Esophagus muscularis mucosa (tissue), 4 donors: ENCODE results near the gene SEC16A.

ENCODE experiments used
- CTCF ChIP-seq, 3 experiments: fragments of 200-600 bp in 2 of 3; fragments of 450-650 bp in 1 of 3; sonication (generic) in 2 of 3; IDR thresholded peaks; one replicate each; pipeline ENCODE4 v1.5.1; 2017 to 2019; ENCODE audit warnings: antibody characterized with exemption in 3 of 3, mild to moderate bottlenecking in 2 of 3, moderate library complexity in 1 of 3
- EP300 ChIP-seq: sonication (generic); formaldehyde crosslinking; IDR thresholded peaks from one replicate; pipeline ENCODE4 v1.6.1; 2017; ENCODE audit warnings: antibody characterized with exemption
- POLR2A ChIP-seq: fragments of 450-650 bp; IDR thresholded peaks from one replicate; pipeline ENCODE4 v1.6.1; 2017; ENCODE audit warnings: antibody characterized with exemption, moderate library complexity, mild to moderate bottlenecking, low read depth
- POLR2AphosphoS5 ChIP-seq, 2 donors: sonication (generic); formaldehyde crosslinking; IDR thresholded peaks; one replicate each; pipeline ENCODE4 v1.6.1; 2017; ENCODE audit warnings: antibody characterized with exemption in 2 of 2

- TF ChIP-seq POLR2A (no peak), CTCF (IDR thresholded peaks at IDR 0.05) (peak; percentile 98 to 99 (median 98)), POLR2AphosphoS5 (IDR thresholded peaks at IDR 0.05) (peak; percentile 75 to 80), EP300 (no peak)
Measured at GRCh38 chr9:136400038-136400834, 82.6 kb downstream of the SEC16A start, which contains the start of gene SNAPC4.
